ENCODE measurements around the gene ZNF443. TPM values are rescaled to one million over a fixed set of nuclear protein-coding genes. Genes with fewer than 3 reads are reported as not detected.
"Not testable (repeated sequence)": the region's sequence is repeated elsewhere in the genome, so short reads cannot be mapped to it uniquely, and the experiment has no call there.

Gene ZNF443
- polyA plus RNA-seq, 3 donors = 0.67 to 1.2 (median 0.76) TPM

GRCh38 chr19:12430726-12431299 is 10.0 kb downstream of the ZNF443 start:
- 91 to 98% (median 97%) methylated on average over 6 of the region's 6 CpGs for WGBS, 3 donors
- not testable (repeated sequence) for H3K27ac ChIP-seq (ENCODE audit: low read depth, low read length)

- no peak overlapping the region for H3K27ac ChIP-seq (ENCODE audit: low read depth, low read length)
- WGBS, 3 donors = 94 to 100% (median 98%) methylated on average over 4 of the region's 4 CpGs
Observed at GRCh38 chr19:12425888-12426274, 14.9 kb downstream of the ZNF443 start.

GRCh38 chr19:12425236-12425887 is 15.5 kb downstream of the ZNF443 start:
- H3K27ac ChIP-seq (ENCODE audit: low read depth, low read length) = no peak overlapping the region

GRCh38 chr19:12417273-12417672 is 23.5 kb downstream of the ZNF443 start:
- not testable (repeated sequence) for H3K27ac ChIP-seq (ENCODE audit: low read depth, low read length)
- WGBS, 3 donors = 89 to 95% (median 91%) methylated on average over 5 of the region's 5 CpGs

More at GRCh38 chr19:12425236-12425887, 15.5 kb downstream of the ZNF443 start:
- WGBS, 3 donors = 82 to 91% (median 89%) methylated on average over 2 of the region's 2 CpGs

- 96 to 100% (median 100%) methylated on average over 2 of the region's 2 CpGs for WGBS, 3 donors
- H3K27ac ChIP-seq (ENCODE audit: low read depth, low read length) = no peak overlapping the region
Observed at GRCh38 chr19:12411893-12412292, 28.9 kb downstream of the ZNF443 start.

GRCh38 chr19:12400633-12401502 is 40.0 kb downstream of the ZNF443 start, which contains the start of gene ZNF799:
Gene ZNF799, minus strand, starts transcription at chr19:12401271. Its CDS starts 201 bp downstream, at chr19:12401070.
- WGBS, 3 donors = 0 to 1% (median 0%) methylated on average over 62 to 71 of the region's 71 CpGs

GRCh38 chr19:12399901-12400632 is 40.8 kb downstream of the ZNF443 start:
- WGBS, 3 donors = 2 to 4% (median 3%) methylated on average over 22 to 23 of the region's 23 CpGs
- not testable (repeated sequence) for H3K27ac ChIP-seq (ENCODE audit: low read depth, low read length)

More at GRCh38 chr19:12400633-12401502, 40.0 kb downstream of the ZNF443 start, which contains the start of gene ZNF799:
- no peak within 1 kb of the TSS for H3K27ac ChIP-seq (ENCODE audit: low read depth, low read length)

- WGBS, 3 donors = 96 to 99% (median 98%) methylated on average over 6 of the region's 6 CpGs
- H3K27ac ChIP-seq (ENCODE audit: low read depth, low read length) = not testable (repeated sequence)
Observed at GRCh38 chr19:12391148-12391547, 49.7 kb downstream of the ZNF443 start.

GRCh38 chr19:12386365-12386764 is 54.5 kb downstream of the ZNF443 start:
- not testable (repeated sequence) for H3K27ac ChIP-seq (ENCODE audit: low read depth, low read length)
- WGBS, 3 donors = 85 to 92% (median 87%) methylated on average over 1 to 2 of the region's 2 CpGs

- no peak overlapping the region for H3K27ac ChIP-seq (ENCODE audit: low read depth, low read length)
- 48 to 95% (median 87%) methylated on average over 2 of the region's 2 CpGs for WGBS, 3 donors
Observed at GRCh38 chr19:12380444-12380737, 60.4 kb downstream of the ZNF443 start.

- no peak overlapping the region for H3K27ac ChIP-seq (ENCODE audit: low read depth, low read length)
- WGBS, 3 donors = 84 to 91% (median 89%) methylated on average over 5 of the region's 5 CpGs
Observed at GRCh38 chr19:12379732-12380443, 60.9 kb downstream of the ZNF443 start.

Other genes with a start within 250 kb of the ZNF443 start
- gene ZNF44, start 146.1 kb downstream of the ZNF443 start, polyA plus RNA-seq = 1 to 10 TPM; 3.3 to 4.4 (median 3.9) TPM
- gene ZNF563, start 107.4 kb downstream of the ZNF443 start, polyA plus RNA-seq = 1 to 10 TPM in 2 of 3 donors, under 1 TPM in 1; 0.67 to 1.2 (median 1.1) TPM
- 1 to 10 TPM in 2 of 3 donors, under 1 TPM in 1; 0.67 to 1.3 (median 1.0) TPM for gene ZNF442, start 75.3 kb downstream of the ZNF443 start, polyA plus RNA-seq
- 1 to 10 TPM; 1.4 to 3.6 (median 2.5) TPM for gene ZNF799, start 39.8 kb downstream of the ZNF443 start, polyA plus RNA-seq
- gene ZNF709, start 43.8 kb upstream of the ZNF443 start, polyA plus RNA-seq = under 1 TPM; 0.34 to 0.79 (median 0.49) TPM
- 1 to 10 TPM; 1.7 to 4.3 (median 3.2) TPM for gene ZNF564, start 110.5 kb upstream of the ZNF443 start, polyA plus RNA-seq
- under 1 TPM; 0.45 to 0.55 (median 0.51) TPM for gene ZNF490, start 169.8 kb upstream of the ZNF443 start, polyA plus RNA-seq
- 1 to 10 TPM; 4.0 to 7.6 (median 4.4) TPM for gene ZNF791, start 169.9 kb upstream of the ZNF443 start, polyA plus RNA-seq
- 10 to 100 TPM; 26.7 to 68.3 (median 44.5) TPM for gene MAN2B1, start 225.7 kb upstream of the ZNF443 start, polyA plus RNA-seq
- 10 to 100 TPM; 11.0 to 16.3 (median 11.8) TPM for gene WDR83, start 225.8 kb upstream of the ZNF443 start, polyA plus RNA-seq
- gene DHPS, start 240.9 kb upstream of the ZNF443 start, polyA plus RNA-seq = 10 to 100 TPM; 55.8 to 69.6 (median 68.3) TPM
- not detected for gene GNG14, start 247.0 kb upstream of the ZNF443 start, polyA plus RNA-seq

Measured in adipose tissue (tissue), 3 donors.